Neural progenitor cell (in vitro differentiated cells): ENCODE data around the gene IL1RL1. TPM values are rescaled to one million over a fixed set of nuclear protein-coding genes. Genes with fewer than 3 reads are reported as not detected.

Experiments used
- DNase-seq: peaks from one replicate; pipeline ENCODE4 v3.0.0-alpha.2; 2016; ENCODE audit warnings: low spot score
- H2AFZ ChIP-seq: fragments of 200-600 bp; sonication (generic); replicated peaks from 2 replicates; pipeline ENCODE4 v1.6.1; 2016; ENCODE audit warnings: antibody characterized with exemption
- H3F3A ChIP-seq: fragments of 200-600 bp; sonication (generic); 2 replicates; pipeline ENCODE4 v1.6.1; 2016; ENCODE audit warnings: antibody characterized with exemption, low read depth
- H3K27ac ChIP-seq: fragments of 200-600 bp; sonication (generic); 2 replicates; pipeline ENCODE4 v1.5.1; 2016; ENCODE audit warnings: mild to moderate bottlenecking
- H3K27me3 ChIP-seq: fragments of 200-600 bp; sonication (generic); 2 replicates; pipeline ENCODE4 v1.6.1; 2016; ENCODE audit warnings: mild to moderate bottlenecking, moderate library complexity
- H3K36me3 ChIP-seq: fragments of 200-600 bp; sonication (generic); 2 replicates; pipeline ENCODE4 v1.5.1; 2016
- H3K4me1 ChIP-seq: fragments of 200-600 bp; sonication (generic); 2 replicates; pipeline ENCODE4 v1.6.1; 2016; ENCODE audit warnings: mixed run types
- H3K4me2 ChIP-seq: fragments of 200-600 bp; sonication (generic); 2 replicates; pipeline ENCODE4 v1.6.1; 2016
- H3K4me3 ChIP-seq: fragments of 200-600 bp; sonication (generic); 2 replicates; pipeline ENCODE4 v1.5.1; 2016
- H3K79me2 ChIP-seq: fragments of 200-600 bp; sonication (generic); 2 replicates; pipeline ENCODE4 v1.6.1; 2016; ENCODE audit warnings: low read depth
- H3K9ac ChIP-seq: fragments of 200-600 bp; sonication (generic); 2 replicates; pipeline ENCODE4 v1.6.1; 2016
- H3K9me3 ChIP-seq: fragments of 200-600 bp; sonication (generic); 2 replicates; pipeline ENCODE4 v1.5.1; 2016; ENCODE audit warnings: low read depth
- H4K20me1 ChIP-seq: fragments of 200-600 bp; sonication (generic); 2 replicates; pipeline ENCODE4 v1.6.1; 2016; ENCODE audit warnings: low read depth
- H3K27ac Mint-ChIP-seq: 3 replicates; pipeline ENCODE4 v1.8.0; 2021; ENCODE audit warnings: mixed read lengths
- H3K27me3 Mint-ChIP-seq: 2 replicates; pipeline ENCODE4 v1.8.0; 2022; ENCODE audit warnings: low read depth, mild to moderate bottlenecking, inconsistent platforms, moderate library complexity, mixed read lengths; ENCODE audit not compliant: insufficient read depth
- H3K36me3 Mint-ChIP-seq: 3 replicates; pipeline ENCODE4 v1.8.0; 2021; ENCODE audit warnings: mixed read lengths
- H3K4me1 Mint-ChIP-seq: 3 replicates; pipeline ENCODE4 v1.8.0; 2021; ENCODE audit warnings: mixed read lengths
- H3K4me3 Mint-ChIP-seq: 3 replicates; pipeline ENCODE4 v1.8.0; 2021; ENCODE audit warnings: mild to moderate bottlenecking, moderate library complexity, mixed read lengths
- H3K9me3 Mint-ChIP-seq: 3 replicates; pipeline ENCODE4 v1.8.0; 2020; ENCODE audit warnings: mixed read lengths
- EZH2 ChIP-seq: fragments of 200-600 bp; sonication (generic); IDR thresholded peaks from 2 replicates; pipeline ENCODE4 v1.6.1; 2017; ENCODE audit warnings: antibody characterized with exemption, mild to moderate bottlenecking, moderate library complexity
- EZH2phosphoT487 ChIP-seq: fragments of 200-600 bp; sonication (generic); IDR thresholded peaks from 2 replicates; pipeline ENCODE4 v1.6.1; 2017; ENCODE audit warnings: antibody characterized with exemption
- total RNA-seq: library from RNA; depleted of rRNA; stranded (reverse); fragments of >200 nt; gene quantifications from 2 replicates; pipeline ENCODE4 v1.2.3, GENCODE V29; 2015; ENCODE audit warnings: low replicate concordance
- TF ChIP-seq, protein P1 (sequence below): fragments of 200-600 bp; sonication (generic); IDR thresholded peaks from 2 replicates; pipeline ENCODE4 v1.5.1; 2017; ENCODE audit warnings: antibody characterized with exemption, mild to moderate bottlenecking

Gene IL1RL1
- total RNA-seq, 1 donor from 2014 or later = not detected

DNA sequence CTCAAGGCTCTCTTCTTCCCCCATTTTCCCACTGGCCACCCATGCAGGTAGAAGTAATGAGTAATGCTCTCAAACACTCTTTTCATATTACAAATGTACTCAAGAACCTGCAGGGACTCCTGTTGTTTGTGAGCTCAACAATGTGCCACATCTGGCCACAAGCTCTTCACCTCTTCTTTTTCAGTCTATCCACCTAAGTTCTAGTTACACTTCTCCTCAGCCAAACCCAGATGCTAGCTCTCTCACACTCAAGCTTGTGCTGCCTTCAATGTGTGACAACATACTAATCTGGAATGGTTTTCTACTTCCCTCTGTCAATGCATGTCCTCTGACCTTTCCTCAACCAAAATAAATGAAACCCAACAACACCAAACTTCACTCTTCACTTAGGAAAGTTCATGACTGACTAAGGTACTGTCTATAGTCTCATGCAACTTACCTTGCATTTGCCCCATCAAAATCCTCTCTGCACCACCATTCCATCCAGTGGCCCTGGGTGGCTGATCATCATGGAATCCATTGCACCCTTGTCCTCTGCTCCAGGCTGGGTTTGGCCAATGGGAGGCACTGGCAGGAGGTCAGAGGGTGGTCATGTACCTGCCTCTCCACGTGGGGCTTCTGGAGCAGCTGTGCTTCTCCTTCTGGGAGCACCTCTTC is 38.9 kb downstream of the IL1RL1 start:
- Mint-ChIP-seq H3K27me3 (peaks cover 2% of the 10 kb centered on the region), H3K9me3 (no peaks in the 10 kb centered on the region), H3K4me1 (peaks cover under 1% of the 10 kb centered on the region), H3K36me3 (no peaks in the 10 kb centered on the region), H3K4me3 (no peak overlapping the region), H3K27ac (no peak overlapping the region)
- Histone ChIP-seq H2AFZ (no peak overlapping the region), H3K27ac (no peak overlapping the region), H3K27me3 (peaks cover 26% of the 10 kb centered on the region), H3K4me1 (no peaks in the 10 kb centered on the region), H4K20me1 (no peaks in the 10 kb centered on the region), H3K79me2 (no peaks in the 10 kb centered on the region), H3K9me3 (no peaks in the 10 kb centered on the region), H3F3A (peaks cover 16% of the 10 kb centered on the region), H3K9ac (no peak overlapping the region), H3K36me3 (no peaks in the 10 kb centered on the region), H3K4me2 (no peak overlapping the region), H3K4me3 (no peak overlapping the region)
- no peak for DNase-seq
- TF ChIP-seq EZH2 (no peak), EZH2phosphoT487 (no peak)
- TF ChIP-seq, protein P1, sequence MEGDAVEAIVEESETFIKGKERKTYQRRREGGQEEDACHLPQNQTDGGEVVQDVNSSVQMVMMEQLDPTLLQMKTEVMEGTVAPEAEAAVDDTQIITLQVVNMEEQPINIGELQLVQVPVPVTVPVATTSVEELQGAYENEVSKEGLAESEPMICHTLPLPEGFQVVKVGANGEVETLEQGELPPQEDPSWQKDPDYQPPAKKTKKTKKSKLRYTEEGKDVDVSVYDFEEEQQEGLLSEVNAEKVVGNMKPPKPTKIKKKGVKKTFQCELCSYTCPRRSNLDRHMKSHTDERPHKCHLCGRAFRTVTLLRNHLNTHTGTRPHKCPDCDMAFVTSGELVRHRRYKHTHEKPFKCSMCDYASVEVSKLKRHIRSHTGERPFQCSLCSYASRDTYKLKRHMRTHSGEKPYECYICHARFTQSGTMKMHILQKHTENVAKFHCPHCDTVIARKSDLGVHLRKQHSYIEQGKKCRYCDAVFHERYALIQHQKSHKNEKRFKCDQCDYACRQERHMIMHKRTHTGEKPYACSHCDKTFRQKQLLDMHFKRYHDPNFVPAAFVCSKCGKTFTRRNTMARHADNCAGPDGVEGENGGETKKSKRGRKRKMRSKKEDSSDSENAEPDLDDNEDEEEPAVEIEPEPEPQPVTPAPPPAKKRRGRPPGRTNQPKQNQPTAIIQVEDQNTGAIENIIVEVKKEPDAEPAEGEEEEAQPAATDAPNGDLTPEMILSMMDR = no peak

DNA sequence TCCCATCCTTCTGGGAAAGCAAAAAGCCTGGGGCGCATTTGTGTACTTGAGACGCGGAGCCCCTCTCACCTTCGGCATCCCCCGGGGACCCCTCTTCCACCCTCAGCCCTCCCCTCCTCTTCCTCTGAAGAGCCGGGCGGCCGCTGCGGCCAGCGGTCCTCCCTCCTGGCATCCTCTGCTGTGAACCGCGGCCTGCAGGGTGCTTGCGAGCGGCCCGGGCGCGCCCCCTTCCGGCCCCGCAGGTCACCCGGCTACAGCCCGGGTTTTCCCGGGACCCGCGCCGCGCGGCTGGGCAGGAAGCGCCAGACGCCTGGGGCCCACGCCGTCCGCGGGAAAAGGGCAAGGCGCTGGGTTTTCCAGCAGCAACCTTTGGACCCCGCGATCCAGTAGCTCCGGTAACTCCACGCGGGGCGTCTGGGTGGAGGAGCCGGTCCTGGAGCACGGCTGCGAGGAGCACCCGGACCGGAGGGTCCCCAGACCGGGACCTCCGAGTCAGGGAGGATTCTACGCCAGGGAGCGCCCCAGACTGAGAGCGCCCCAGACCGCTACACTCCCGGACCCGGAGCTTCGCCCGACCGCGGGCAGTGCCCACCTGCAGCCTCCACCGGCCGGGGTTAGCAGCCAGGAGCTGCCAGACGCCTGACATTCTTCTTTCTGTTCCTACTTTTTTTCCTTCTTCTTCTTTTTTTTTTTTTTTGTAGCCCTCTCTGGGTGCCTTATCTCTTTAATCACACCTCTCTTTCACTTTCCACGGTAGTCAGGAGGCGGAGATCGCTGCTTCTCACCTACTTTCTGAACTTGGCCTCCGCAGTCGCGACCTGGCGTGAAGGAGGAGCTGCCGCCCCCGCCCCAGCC is 44.4 kb downstream of the IL1RL1 start, which contains the start of gene IL18R1:
Gene IL18R1, plus strand, starts transcription at position 271 of the 855 bp plus-strand sequence. CDS start 6,865 bp downstream, outside the sequence.
- Histone ChIP-seq H3K9me3 (no peaks in the 10 kb centered on the region), H3K36me3 (no peaks in the 10 kb centered on the region), H2AFZ (peak within 1 kb of the TSS; percentile 98), H3F3A (peaks cover 16% of the 10 kb centered on the region), H3K9ac (no peak within 1 kb of the TSS), H3K4me3 (peak within 1 kb of the TSS; percentile 81), H3K4me1 (no peaks in the 10 kb centered on the region), H3K4me2 (peak within 1 kb of the TSS; percentile 99), H3K27me3 (peaks cover 57% of the 10 kb centered on the region), H3K27ac (no peak within 1 kb of the TSS), H4K20me1 (no peaks in the 10 kb centered on the region), H3K79me2 (no peaks in the 10 kb centered on the region)
- peak; percentile 89 for DNase-seq
- TF ChIP-seq, protein P1 = peak; percentile 86
- TF ChIP-seq EZH2phosphoT487 (peak; percentile 28), EZH2 (peak; percentile 70)
- peak within 1 kb of the TSS; percentile 86 for H3K4me3 Mint-ChIP-seq
- H3K9me3 Mint-ChIP-seq = no peaks in the 10 kb centered on the region
- peaks cover 9% of the 10 kb centered on the region for H3K27me3 Mint-ChIP-seq
- no peak within 1 kb of the TSS for H3K27ac Mint-ChIP-seq
- peaks cover 2% of the 10 kb centered on the region for H3K4me1 Mint-ChIP-seq
- no peaks in the 10 kb centered on the region for H3K36me3 Mint-ChIP-seq

DNA sequence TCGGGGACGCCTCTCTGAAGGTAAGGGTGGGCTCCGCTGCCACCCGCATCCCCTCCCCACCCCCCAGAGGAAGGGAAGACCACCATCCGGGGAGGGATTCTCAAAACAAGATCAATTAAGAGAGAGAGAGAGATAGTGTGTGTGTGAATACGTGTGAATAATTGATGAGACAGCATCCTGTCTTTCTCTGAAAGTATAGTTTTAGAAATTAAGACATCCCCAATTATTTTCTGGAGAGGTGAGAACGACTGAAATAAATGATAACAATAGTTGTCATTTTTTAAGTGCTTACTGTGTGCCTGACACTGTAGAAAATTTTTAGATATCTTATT is 45.0 kb downstream of the IL1RL1 start:
- Histone ChIP-seq H3K36me3 (no peaks in the 10 kb centered on the region), H4K20me1 (no peaks in the 10 kb centered on the region), H3K4me2 (peak overlapping the region; percentile 99), H3K79me2 (no peaks in the 10 kb centered on the region), H3F3A (peaks cover 16% of the 10 kb centered on the region), H2AFZ (peak overlapping the region; percentile 98), H3K9me3 (no peaks in the 10 kb centered on the region), H3K27ac (no peak overlapping the region), H3K9ac (no peak overlapping the region), H3K27me3 (peaks cover 57% of the 10 kb centered on the region), H3K4me1 (no peaks in the 10 kb centered on the region), H3K4me3 (peak overlapping the region; percentile 81)
- TF ChIP-seq, protein P1 = no peak
- TF ChIP-seq EZH2 (peak; percentile 37), EZH2phosphoT487 (peak; percentile 2)
- peaks cover 2% of the 10 kb centered on the region for H3K4me1 Mint-ChIP-seq
- H3K27me3 Mint-ChIP-seq = peaks cover 9% of the 10 kb centered on the region
- H3K9me3 Mint-ChIP-seq = no peaks in the 10 kb centered on the region
- H3K4me3 Mint-ChIP-seq = peak overlapping the region; percentile 86
- H3K36me3 Mint-ChIP-seq = no peaks in the 10 kb centered on the region
- no peak overlapping the region for H3K27ac Mint-ChIP-seq
- no peak for DNase-seq
